ENCODE results near the gene PLIN5. TPM values are rescaled to one million over a fixed set of nuclear protein-coding genes. Genes with fewer than 3 reads are reported as not detected.

PLIN5 gene
- total and polyA plus RNA-seq, 2 of the 8 experiments (the other 6 are each of a cell fraction or from before 2014, with no cell fraction given): 2.0 to 2.5 TPM

- TF ChIP-seq CHD7 (IDR thresholded peaks at IDR 0.05; ENCODE audit: insufficient replicate concordance, low read length): no peak
- TF ChIP-seq SIX5 (IDR thresholded peaks at IDR 0.05; ENCODE audit: low read depth, low read length): no peak
- no peak for TF ChIP-seq PHF8 (conservative IDR thresholded peaks at IDR 0.05; ENCODE audit: low read depth, low read length)
- no peak for TF ChIP-seq KDM1A (IDR thresholded peaks at IDR 0.05; ENCODE audit: borderline replicate concordance, low read length)
- TF ChIP-seq HDAC2 (IDR thresholded peaks at IDR 0.05; ENCODE audit: borderline replicate concordance in 1 of 2, low read depth in 2 of 2, low read length in 2 of 2): no peak
- TF ChIP-seq HDAC6 (IDR thresholded peaks at IDR 0.05; ENCODE audit: low read depth, low read length): no peak
- TF ChIP-seq SUZ12 (IDR thresholded peaks at IDR 0.05; ENCODE audit: low read length): no peak
- no peak for TF ChIP-seq BRCA1 (IDR thresholded peaks at IDR 0.05; ENCODE audit: low read depth, low read length)
- TF ChIP-seq SP1 (IDR thresholded peaks at IDR 0.05; ENCODE audit: low read depth, low read length): no peak
Observed at GRCh38 chr19:4554717-4555116, 19.7 kb upstream of the PLIN5 start (continued).
